ENCODE measurements around the gene CCNY. TPM values are rescaled to one million over a fixed set of nuclear protein-coding genes. Genes with fewer than 3 reads are reported as not detected.

Gene CCNY
- total RNA-seq, 1 experiment from 2014 or later, result 51.9 TPM

GRCh38 chr10:35448687-35449662 lies 112.7 kb downstream of the CCNY start:
- intact Hi-C loops (cut with micrococcal nuclease; ENCODE audit: unreplicated experiment) (no loop called here), in situ Hi-C loops (cut with HindIII; ENCODE audit: low pct_unique_long_range_greater_than_20kb, low sequenced_read_pairs) (no loop called here)
- Histone ChIP-seq H3K27me3 (ENCODE audit: control insufficient read depth, insufficient read depth, low read length) (no peaks in the 10 kb centered on the region), H3K27ac (ENCODE audit: low read length) (peak overlapping the region; percentile 52; the same call in 1 of the 2 replicates), H3K4me3 (ENCODE audit: low read depth in 2 of 2, low read length in 2 of 2) (no peak overlapping the region), H3K4me1 (ENCODE audit: control insufficient read depth, insufficient read depth, low read length) (peaks cover 14% of the 10 kb centered on the region), H3K36me3 (ENCODE audit: control insufficient read depth, insufficient read depth, low read length) (no peaks in the 10 kb centered on the region), H3K9me3 (ENCODE audit: control insufficient read depth, insufficient read depth, low read depth, low read length) (peaks cover 4% of the 10 kb centered on the region; the same call in 1 of the 2 replicates)
- DNase-seq (ENCODE audit: low read depth, low spot score) (no peak), ATAC-seq (no peak)
- no TSS peak for BruUV-seq (replicated peaks)
- ChIA-PET CTCF (no interaction called here), POLR2A (no interaction called here)
- no peak for TF ChIP-seq REST (IDR thresholded peaks at IDR 0.05; ENCODE audit: insufficient read depth in 1 of 2, low read depth in 2 of 2, low read length in 1 of 2)
- no peak for TF ChIP-seq TCF7L2 (IDR thresholded peaks at IDR 0.05; ENCODE audit: low read depth, low read length)
- no peak for TF ChIP-seq SIN3A (IDR thresholded peaks at IDR 0.05; ENCODE audit: borderline replicate concordance, insufficient read depth, low read depth, low read length)
- no peak for TF ChIP-seq CTCF (IDR thresholded peaks at IDR 0.05)
- TF ChIP-seq POLR2AphosphoS5 (IDR thresholded peaks at IDR 0.05; ENCODE audit: low read depth, low read length), result no peak

GRCh38 chr10:35449944-35450343 lies 113.6 kb downstream of the CCNY start:
- in situ Hi-C loops (cut with HindIII; ENCODE audit: low pct_unique_long_range_greater_than_20kb, low sequenced_read_pairs) (no loop called here), intact Hi-C loops (cut with micrococcal nuclease; ENCODE audit: unreplicated experiment) (no loop called here)
- DNase-seq (ENCODE audit: low read depth, low spot score), result no peak
- Histone ChIP-seq H3K9me3 (ENCODE audit: control insufficient read depth, insufficient read depth, low read depth, low read length) (no peaks in the 10 kb centered on the region), H3K27me3 (ENCODE audit: control insufficient read depth, insufficient read depth, low read length) (no peaks in the 10 kb centered on the region), H3K4me1 (ENCODE audit: control insufficient read depth, insufficient read depth, low read length) (peaks cover 14% of the 10 kb centered on the region), H3K36me3 (ENCODE audit: control insufficient read depth, insufficient read depth, low read length) (no peaks in the 10 kb centered on the region), H3K27ac (ENCODE audit: low read length) (no peak overlapping the region), H3K4me3 (ENCODE audit: low read depth in 2 of 2, low read length in 2 of 2) (no peak overlapping the region)
- CTCF ChIA-PET, result no interaction called here
- TF ChIP-seq SIN3A (IDR thresholded peaks at IDR 0.05; ENCODE audit: borderline replicate concordance, insufficient read depth, low read depth, low read length) (no peak), POLR2AphosphoS5 (IDR thresholded peaks at IDR 0.05; ENCODE audit: low read depth, low read length) (no peak), TCF7L2 (IDR thresholded peaks at IDR 0.05; ENCODE audit: low read depth, low read length) (no peak)
- POLR2A ChIA-PET, result no interaction called here
- ATAC-seq, result no peak
- no TSS peak for BruUV-seq (replicated peaks)

Measured in Panc1 (cell line).